OCI-LY7 (cell line): ENCODE data around the gene RHEX.

Experiments
- EZH2phosphoT487 ChIP-seq: fragments of 200-600 bp; sonication (generic); IDR thresholded peaks from 2 replicates; pipeline ENCODE4 v1.6.1; 2018; ENCODE audit warnings: low read depth, borderline replicate concordance, mild to moderate bottlenecking, mixed run types, antibody characterized with exemption, low read length, moderate library complexity, mixed read lengths
- TF ChIP-seq, protein P1 (sequence below): fragments of 200-600 bp; sonication (generic); conservative IDR thresholded peaks from 2 replicates; pipeline ENCODE4 v1.5.1; 2014; ENCODE audit warnings: mild to moderate bottlenecking, antibody characterized with exemption, low read length, moderate library complexity, mixed read lengths

DNA sequence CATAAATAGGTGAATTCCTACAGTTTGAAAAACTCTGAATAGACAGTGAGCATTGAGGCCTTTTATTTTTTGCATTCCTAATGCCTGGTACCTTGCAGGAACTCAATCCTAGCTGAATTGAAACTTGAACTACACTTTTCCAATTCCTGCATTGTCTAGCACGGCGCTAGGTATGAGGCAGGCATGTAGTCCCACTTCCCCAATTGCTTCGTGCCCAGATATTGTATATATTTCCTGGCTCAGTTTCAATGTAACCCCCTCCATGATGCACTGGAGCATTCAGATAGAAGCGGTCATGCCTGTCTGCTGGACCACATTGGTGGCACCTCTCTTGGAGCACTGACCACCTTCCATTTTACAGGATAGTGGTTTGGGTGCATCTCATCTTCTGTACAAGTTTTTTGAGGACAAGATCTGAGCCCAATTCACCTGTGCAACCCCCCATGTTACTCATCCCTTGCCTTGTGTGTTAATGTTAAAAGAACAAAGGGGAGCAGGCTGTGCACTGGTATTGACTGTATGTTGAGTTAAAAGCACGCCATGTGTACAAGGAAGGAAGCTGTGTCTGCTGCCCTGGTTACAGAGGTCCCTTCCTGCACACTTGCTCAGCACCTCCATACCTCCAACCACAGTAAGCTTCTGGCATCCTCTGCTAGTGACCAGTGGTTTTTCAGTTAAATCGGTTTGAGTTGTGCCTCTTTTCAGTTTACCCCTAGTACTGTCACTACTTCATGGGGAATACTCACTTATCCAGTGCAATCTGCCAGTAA lies 39.8 kb upstream of the RHEX start:
- TF ChIP-seq, protein P1, sequence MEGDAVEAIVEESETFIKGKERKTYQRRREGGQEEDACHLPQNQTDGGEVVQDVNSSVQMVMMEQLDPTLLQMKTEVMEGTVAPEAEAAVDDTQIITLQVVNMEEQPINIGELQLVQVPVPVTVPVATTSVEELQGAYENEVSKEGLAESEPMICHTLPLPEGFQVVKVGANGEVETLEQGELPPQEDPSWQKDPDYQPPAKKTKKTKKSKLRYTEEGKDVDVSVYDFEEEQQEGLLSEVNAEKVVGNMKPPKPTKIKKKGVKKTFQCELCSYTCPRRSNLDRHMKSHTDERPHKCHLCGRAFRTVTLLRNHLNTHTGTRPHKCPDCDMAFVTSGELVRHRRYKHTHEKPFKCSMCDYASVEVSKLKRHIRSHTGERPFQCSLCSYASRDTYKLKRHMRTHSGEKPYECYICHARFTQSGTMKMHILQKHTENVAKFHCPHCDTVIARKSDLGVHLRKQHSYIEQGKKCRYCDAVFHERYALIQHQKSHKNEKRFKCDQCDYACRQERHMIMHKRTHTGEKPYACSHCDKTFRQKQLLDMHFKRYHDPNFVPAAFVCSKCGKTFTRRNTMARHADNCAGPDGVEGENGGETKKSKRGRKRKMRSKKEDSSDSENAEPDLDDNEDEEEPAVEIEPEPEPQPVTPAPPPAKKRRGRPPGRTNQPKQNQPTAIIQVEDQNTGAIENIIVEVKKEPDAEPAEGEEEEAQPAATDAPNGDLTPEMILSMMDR, result no peak
- no peak for TF ChIP-seq EZH2phosphoT487
